PFSK-1 (cell line): Measurements from ENCODE around the gene LORICRIN.

ENCODE experiments used
- FOXP2 ChIP-seq: optimal IDR thresholded peaks from 2 replicates; pipeline ENCODE3; 2011; ENCODE audit warnings: borderline replicate concordance, control low read depth, inconsistent platforms; ENCODE audit not compliant: insufficient read depth; ENCODE audit errors: extremely low read length, extremely low read depth
- POLR2AphosphoS5 ChIP-seq: IDR thresholded peaks from 2 replicates; pipeline ENCODE4 v1.6.1; 2012; ENCODE audit warnings: low read depth, mild to moderate bottlenecking, control low read depth, low read length, moderate library complexity
- SIN3A ChIP-seq: IDR thresholded peaks from 2 replicates; pipeline ENCODE4 v1.6.1; 2012; ENCODE audit warnings: mild to moderate bottlenecking, low read length, moderate library complexity, borderline replicate concordance; ENCODE audit not compliant: insufficient read depth
- TAF1 ChIP-seq: IDR thresholded peaks from 2 replicates; pipeline ENCODE4 v1.6.1; 2012; ENCODE audit warnings: low read length, control low read depth, borderline replicate concordance; ENCODE audit not compliant: insufficient read depth
- TF ChIP-seq, protein P1 (sequence below), 2 experiments: IDR thresholded peaks; 2 replicates each; pipeline versions ENCODE4 v1.6.1 to v1.8.0; 2011 to 2012; ENCODE audit warnings: low read depth in 2 of 2, low read length in 2 of 2, control low read depth in 1 of 2, inconsistent platforms in 1 of 2, mild to moderate bottlenecking in 1 of 2, moderate library complexity in 1 of 2; ENCODE audit not compliant: insufficient read depth in 1 of 2

- no peak for TF ChIP-seq FOXP2
- TF ChIP-seq, protein P1, sequence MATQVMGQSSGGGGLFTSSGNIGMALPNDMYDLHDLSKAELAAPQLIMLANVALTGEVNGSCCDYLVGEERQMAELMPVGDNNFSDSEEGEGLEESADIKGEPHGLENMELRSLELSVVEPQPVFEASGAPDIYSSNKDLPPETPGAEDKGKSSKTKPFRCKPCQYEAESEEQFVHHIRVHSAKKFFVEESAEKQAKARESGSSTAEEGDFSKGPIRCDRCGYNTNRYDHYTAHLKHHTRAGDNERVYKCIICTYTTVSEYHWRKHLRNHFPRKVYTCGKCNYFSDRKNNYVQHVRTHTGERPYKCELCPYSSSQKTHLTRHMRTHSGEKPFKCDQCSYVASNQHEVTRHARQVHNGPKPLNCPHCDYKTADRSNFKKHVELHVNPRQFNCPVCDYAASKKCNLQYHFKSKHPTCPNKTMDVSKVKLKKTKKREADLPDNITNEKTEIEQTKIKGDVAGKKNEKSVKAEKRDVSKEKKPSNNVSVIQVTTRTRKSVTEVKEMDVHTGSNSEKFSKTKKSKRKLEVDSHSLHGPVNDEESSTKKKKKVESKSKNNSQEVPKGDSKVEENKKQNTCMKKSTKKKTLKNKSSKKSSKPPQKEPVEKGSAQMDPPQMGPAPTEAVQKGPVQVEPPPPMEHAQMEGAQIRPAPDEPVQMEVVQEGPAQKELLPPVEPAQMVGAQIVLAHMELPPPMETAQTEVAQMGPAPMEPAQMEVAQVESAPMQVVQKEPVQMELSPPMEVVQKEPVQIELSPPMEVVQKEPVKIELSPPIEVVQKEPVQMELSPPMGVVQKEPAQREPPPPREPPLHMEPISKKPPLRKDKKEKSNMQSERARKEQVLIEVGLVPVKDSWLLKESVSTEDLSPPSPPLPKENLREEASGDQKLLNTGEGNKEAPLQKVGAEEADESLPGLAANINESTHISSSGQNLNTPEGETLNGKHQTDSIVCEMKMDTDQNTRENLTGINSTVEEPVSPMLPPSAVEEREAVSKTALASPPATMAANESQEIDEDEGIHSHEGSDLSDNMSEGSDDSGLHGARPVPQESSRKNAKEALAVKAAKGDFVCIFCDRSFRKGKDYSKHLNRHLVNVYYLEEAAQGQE (IDR thresholded peaks at IDR 0.05; ENCODE audit: insufficient read depth in 1 of 2, low read depth in 2 of 2, low read length in 2 of 2): no peak
- TF ChIP-seq TAF1: no peak
- no peak for TF ChIP-seq POLR2AphosphoS5
- TF ChIP-seq SIN3A: no peak
These were observed 34.4 kb downstream of the LORICRIN start for GRCh38 chr1:153293851-153294250.
